ENCODE results near the gene PPIL6. TPM values are rescaled to one million over a fixed set of nuclear protein-coding genes. Genes with fewer than 3 reads are reported as not detected.
"Not testable (repeated sequence)": the region's sequence is repeated elsewhere in the genome, so short reads cannot be mapped to it uniquely, and the experiment has no call there.

PPIL6 gene
- polyA plus RNA-seq, 1 experiment, result 0.83 TPM

- TF ChIP-seq CTCF (IDR thresholded peaks at IDR 0.05; ENCODE audit: low read depth, low read length), result no peak
- ChIA-PET CTCF (no interaction called here), POLR2A (no interaction called here)
- Histone ChIP-seq H3K27me3 (ENCODE audit: control insufficient read depth, insufficient read depth, low read length) (no peaks in the 10 kb centered on the region), H3K27ac (ENCODE audit: low read depth, low read length) (no peak overlapping the region), H3K4me3 (ENCODE audit: low read depth, low read length) (no peak overlapping the region), H3K9me3 (ENCODE audit: control insufficient read depth, insufficient read depth, low read length) (no peaks in the 10 kb centered on the region)
- DNase-seq (ENCODE audit: low read depth, low spot score), result no peak
Observed at GRCh38 chr6:109467696-109468095, 27.3 kb upstream of the PPIL6 start.

- CTCF ChIA-PET, result no interaction called here
Observed at GRCh38 chr6:109466212-109466923, 25.9 kb upstream of the PPIL6 start.

GRCh38 chr6:109465772-109466171, 25.3 kb upstream of the PPIL6 start:
- Histone ChIP-seq H3K27me3 (ENCODE audit: control insufficient read depth, insufficient read depth, low read length) (no peaks in the 10 kb centered on the region), H3K9me3 (ENCODE audit: control insufficient read depth, insufficient read depth, low read length) (no peaks in the 10 kb centered on the region), H3K27ac (ENCODE audit: low read depth, low read length) (no peak overlapping the region), H3K4me3 (ENCODE audit: low read depth, low read length) (no peak overlapping the region)
- POLR2A ChIA-PET, result no interaction called here
- CTCF ChIA-PET, result no interaction called here
- DNase-seq (ENCODE audit: low read depth, low spot score), result no peak
- TF ChIP-seq CTCF (IDR thresholded peaks at IDR 0.05; ENCODE audit: low read depth, low read length), result no peak

More at GRCh38 chr6:109466212-109466923, 25.9 kb upstream of the PPIL6 start:
- no peak for DNase-seq (ENCODE audit: low read depth, low spot score)
- H3K27ac ChIP-seq (ENCODE audit: low read depth, low read length), result no peak overlapping the region
- H3K9me3 ChIP-seq (ENCODE audit: control insufficient read depth, insufficient read depth, low read length), result no peaks in the 10 kb centered on the region
- H3K27me3 ChIP-seq (ENCODE audit: control insufficient read depth, insufficient read depth, low read length), result no peaks in the 10 kb centered on the region
- TF ChIP-seq CTCF (IDR thresholded peaks at IDR 0.05; ENCODE audit: low read depth, low read length), result no peak
- H3K4me3 ChIP-seq (ENCODE audit: low read depth, low read length), result no peak overlapping the region
- POLR2A ChIA-PET, result no interaction called here

- Histone ChIP-seq H3K27ac (ENCODE audit: low read depth, low read length) (no peak overlapping the region), H3K27me3 (ENCODE audit: control insufficient read depth, insufficient read depth, low read length) (no peaks in the 10 kb centered on the region), H3K4me3 (ENCODE audit: low read depth, low read length) (no peak overlapping the region), H3K9me3 (ENCODE audit: control insufficient read depth, insufficient read depth, low read length) (no peaks in the 10 kb centered on the region)
- CTCF ChIA-PET, result interaction anchor here (1.5 kb wide), 1 partner anchor 577 kb away, joined by 4 read pairs; no protein-coding TSS in a partner anchor
- POLR2A ChIA-PET, result no interaction called here
- TF ChIP-seq CTCF (IDR thresholded peaks at IDR 0.05; ENCODE audit: low read depth, low read length), result no peak
- no peak for DNase-seq (ENCODE audit: low read depth, low spot score)
Observed at GRCh38 chr6:109461733-109462526, 21.5 kb upstream of the PPIL6 start.

GRCh38 chr6:109461205-109461604, 20.8 kb upstream of the PPIL6 start:
- H3K9me3 ChIP-seq (ENCODE audit: control insufficient read depth, insufficient read depth, low read length); H3K4me3 ChIP-seq (ENCODE audit: low read depth, low read length); DNase-seq (ENCODE audit: low read depth, low spot score); POLR2A ChIA-PET; H3K27me3 ChIP-seq (ENCODE audit: control insufficient read depth, insufficient read depth, low read length); H3K27ac ChIP-seq (ENCODE audit: low read depth, low read length): not testable (repeated sequence)
- CTCF ChIA-PET, result interaction anchor here (1.5 kb wide), 1 partner anchor 578 kb away, joined by 4 read pairs; no protein-coding TSS in a partner anchor
